Right lobe of liver (tissue), 6 donors: ENCODE results near the gene YIPF4. TPM values are rescaled to one million over a fixed set of nuclear protein-coding genes. Genes with fewer than 3 reads are reported as not detected.
"Not testable (repeated sequence)": the region's sequence is repeated elsewhere in the genome, so short reads cannot be mapped to it uniquely, and the experiment has no call there.

Experiments
- ATAC-seq, 4 donors: fragments of 200-7000 bp; cut with Tn5 transposase; one replicate each; pipeline ENCODE4 v1.9.1; 2020; ENCODE audit warnings: mild to moderate bottlenecking in 4 of 4, moderate library complexity in 4 of 4
- DNase-seq, 3 donors: peaks; one replicate each; pipeline ENCODE4 v3.0.0-alpha.2; 2020
- H3K27ac ChIP-seq, 3 donors: fragments of 200-600 bp; one replicate each; pipeline ENCODE4 v1.8.0; 2022
- H3K27me3 ChIP-seq, 2 donors: fragments of 200-600 bp; one replicate each; pipeline ENCODE4 v1.8.0; 2022
- H3K36me3 ChIP-seq, 4 donors: fragments of 200-600 bp; sonication (generic) in 1 of 4; one replicate each; pipeline versions ENCODE4 v1.5.1 to v1.8.0; 2017 to 2022; ENCODE audit warnings: control low read depth in 1 of 4
- H3K4me1 ChIP-seq, 4 donors: fragments of 200-600 bp; sonication (generic) in 1 of 4; one replicate each; pipeline versions ENCODE4 v1.5.1 to v1.8.0; 2017 to 2022; ENCODE audit warnings: control low read depth in 1 of 4
- H3K4me3 ChIP-seq, 3 donors: fragments of 200-600 bp; one replicate each; pipeline ENCODE4 v1.8.0; 2022
- H3K9me3 ChIP-seq, 4 donors: fragments of 200-600 bp; sonication (generic) in 1 of 4; one replicate each; pipeline versions ENCODE4 v1.5.1 to v1.8.0; 2017 to 2022; ENCODE audit warnings: control low read depth in 1 of 4
- CTCF ChIP-seq, 4 donors: fragments of 200-600 bp in 3 of 4; fragments of 450-650 bp in 1 of 4; IDR thresholded peaks; one replicate each; pipeline versions ENCODE4 v1.5.1 to v1.8.0; 2016 to 2022; ENCODE audit warnings: antibody characterized with exemption in 4 of 4, mild to moderate bottlenecking in 2 of 4
- POLR2A ChIP-seq: fragments of 450-650 bp; IDR thresholded peaks from one replicate; pipeline ENCODE4 v1.6.1; 2017; ENCODE audit warnings: antibody characterized with exemption, mild to moderate bottlenecking
- WGBS: methylation state at CpG from one replicate; pipeline ENCODE4 v1.1.6; 2018; ENCODE audit warnings: low coverage, low lambda C conversion rate; ENCODE audit not compliant: insufficient coverage; ENCODE audit errors: missing lambda C conversion rate; 5-methylcytosine and 5-hydroxymethylcytosine counted together
- intact Hi-C, 2 donors: fragments of 100-400 bp; cut with DNase I; formaldehyde crosslinking; loops; one replicate each; pipeline versions ENCODE4 v1.11.2 to v1.14.1; 2022
- total RNA-seq, 6 experiments: library from RNA; depleted of rRNA in 2 of 6; stranded (reverse); fragments of >200 nt in 2 of 6; fragmentation: NEBNext Ultra II Directional in 3 of 6; extraction: Animal tissue kit (Norgen Biotek cat#: 25700) in 3 of 6; gene quantifications; one replicate each; pipeline versions ENCODE4 v1.1.0 to v1.2.4, GENCODE V29; 2016 to 2023
- donor health status: DM: no; HTN: yes; CAD: no.
- donor health status: DM: no; HTN: no; CAD: no.
- donor health status: DM: no; HTN: no; CAD: no.
- donor health status: DM: no; HTN: yes; CAD: no.
- donor health status: DM: no; HTN: yes; CAD: no.

YIPF4 gene
- total RNA-seq, 6 experiments from 2014 or later, result 8.8 to 49.3 (median 29.9) TPM

GRCh38 chr2:32342801-32343200 is 65.1 kb downstream of the YIPF4 start:
- Histone ChIP-seq H3K9me3 (no peaks in the 10 kb centered on the region), H3K4me1 (no peaks in the 10 kb centered on the region), H3K27ac (no peak overlapping the region), H3K27me3 (no peaks in the 10 kb centered on the region), H3K36me3 (no peaks in the 10 kb centered on the region), H3K4me3 (no peak overlapping the region)
- DNase-seq, result no peak
- TF ChIP-seq CTCF (IDR thresholded peaks at IDR 0.05), result no peak
- TF ChIP-seq POLR2A, result no peak
- ATAC-seq, result peak; percentile 43 to 71 (median 50)
- 32% methylated on average over 2 of the region's 2 CpGs for WGBS
- intact Hi-C loops, result no loop called here

- H3K4me1 ChIP-seq, H3K4me3 ChIP-seq, H3K36me3 ChIP-seq, H3K9me3 ChIP-seq, H3K27ac ChIP-seq, ATAC-seq, intact Hi-C loops, DNase-seq, H3K27me3 ChIP-seq: not testable (repeated sequence)
- 83% methylated on average over 1 of the region's 3 CpGs for WGBS
These were observed 73.1 kb downstream of the YIPF4 start for GRCh38 chr2:32350797-32351196.

- Histone ChIP-seq H3K27me3 (no peaks in the 10 kb centered on the region), H3K9me3 (no peaks in the 10 kb centered on the region), H3K27ac (peak overlapping the region; percentile 82 to 94 (median 91)), H3K36me3 (no peaks in the 10 kb centered on the region), H3K4me1 (peaks cover 0 to 27% (median 11%) of the 10 kb centered on the region in 4 donors), H3K4me3 (peak overlapping the region; percentile 92 to 98 (median 93))
- no peak for TF ChIP-seq CTCF (IDR thresholded peaks at IDR 0.05)
- TF ChIP-seq POLR2A, result no peak
- DNase-seq (no peak), ATAC-seq (no peak)
- intact Hi-C loops, result no loop called here
- 13% methylated on average over 7 of the region's 10 CpGs for WGBS
These were observed 78.4 kb downstream of the YIPF4 start for GRCh38 chr2:32355976-32356680.

GRCh38 chr2:32356681-32357317 is 79.1 kb downstream of the YIPF4 start, which contains the start of gene BIRC6:
Gene BIRC6, plus strand, starts transcription at chr2:32357023. Its CDS starts 139 bp downstream, at chr2:32357162.
- Histone ChIP-seq H3K36me3 (no peaks in the 10 kb centered on the region), H3K9me3 (no peaks in the 10 kb centered on the region), H3K27me3 (no peaks in the 10 kb centered on the region), H3K4me1 (peaks cover 0 to 27% (median 11%) of the 10 kb centered on the region in 4 donors), H3K4me3 (peak within 1 kb of the TSS; percentile 92 to 98 (median 93)), H3K27ac (peak within 1 kb of the TSS; percentile 84 to 94 (median 91))
- ATAC-seq (peak; percentile 92 to 96 (median 94)), DNase-seq (peak; percentile 99)
- TF ChIP-seq POLR2A (peak; percentile 90), CTCF (IDR thresholded peaks at IDR 0.05) (peak in 1 of 4 donors; percentile 12)
- WGBS, result 0% methylated on average over 3 of the region's 76 CpGs
- intact Hi-C loops, result no loop called here
